ENCODE results near the gene NKX3-2.

The NKX3-2 gene

GRCh38 chr4:13534344-13535063 is 9.8 kb downstream of the NKX3-2 start:
- TF ChIP-seq JUND (IDR thresholded peaks at IDR 0.05; ENCODE audit: low read depth): no peak
- in situ Hi-C loops (cut with HindIII; ENCODE audit: low pct_unique_long_range_greater_than_20kb, low sequenced_read_pairs): no loop called here

DNA sequence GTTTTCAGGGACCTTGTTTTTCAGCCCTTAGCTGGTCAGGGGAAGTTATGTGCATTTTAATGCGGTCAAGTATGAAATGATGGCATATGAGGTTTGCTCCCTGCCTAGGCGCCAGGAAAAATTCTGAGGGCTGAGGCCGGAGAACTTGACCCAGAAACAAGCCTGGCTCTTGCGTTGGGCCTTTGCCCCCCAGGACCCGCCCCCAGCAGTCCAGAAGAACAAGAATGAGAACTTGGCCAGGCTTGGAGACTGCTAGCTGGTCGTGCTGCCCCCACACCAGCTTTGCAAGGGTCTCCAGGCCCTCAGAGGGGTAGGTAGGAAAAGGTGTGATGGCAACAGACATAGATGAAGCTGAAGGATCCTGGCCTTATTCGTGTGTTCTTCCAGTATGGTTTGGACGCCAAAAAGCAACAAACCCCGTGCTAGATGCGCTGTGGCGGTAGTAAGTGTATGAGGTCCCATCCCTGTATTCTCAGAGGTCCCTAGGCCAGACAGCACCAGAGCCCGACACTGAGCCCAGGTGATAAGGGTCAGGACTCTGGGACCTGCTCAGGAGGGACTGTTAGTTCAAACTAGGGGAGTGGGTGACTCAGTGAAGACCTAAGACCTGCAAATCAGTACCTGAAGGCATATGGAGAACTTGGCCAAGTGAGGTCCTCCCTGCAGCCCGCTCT is 10.5 kb downstream of the NKX3-2 start:
- no peak for TF ChIP-seq JUND (IDR thresholded peaks at IDR 0.05; ENCODE audit: low read depth)
- no peak for DNase-seq (ENCODE audit: low read depth in 1 of 2, low spot score in 1 of 2)

More at GRCh38 chr4:13534344-13535063, 9.8 kb downstream of the NKX3-2 start:
- no peak for DNase-seq (ENCODE audit: low read depth in 1 of 2, low spot score in 1 of 2)

GRCh38 chr4:13531625-13531998 is 12.7 kb downstream of the NKX3-2 start:
- in situ Hi-C loops (cut with HindIII; ENCODE audit: low pct_unique_long_range_greater_than_20kb, low sequenced_read_pairs): no loop called here
- no peak for TF ChIP-seq JUND (IDR thresholded peaks at IDR 0.05; ENCODE audit: low read depth)

More for the DNA sequence above, 10.5 kb downstream of the NKX3-2 start:
- in situ Hi-C loops (cut with HindIII; ENCODE audit: low pct_unique_long_range_greater_than_20kb, low sequenced_read_pairs): no loop called here

GRCh38 chr4:13530823-13531624 is 13.3 kb downstream of the NKX3-2 start:
- no peak for TF ChIP-seq JUND (IDR thresholded peaks at IDR 0.05; ENCODE audit: low read depth)
- in situ Hi-C loops (cut with HindIII; ENCODE audit: low pct_unique_long_range_greater_than_20kb, low sequenced_read_pairs): no loop called here
- no peak for DNase-seq (ENCODE audit: low read depth in 1 of 2, low spot score in 1 of 2)

More at GRCh38 chr4:13531625-13531998, 12.7 kb downstream of the NKX3-2 start:
- DNase-seq (ENCODE audit: low read depth in 1 of 2, low spot score in 1 of 2): no peak

GRCh38 chr4:13529128-13529919 is 15.0 kb downstream of the NKX3-2 start:
- in situ Hi-C loops (cut with HindIII; ENCODE audit: low pct_unique_long_range_greater_than_20kb, low sequenced_read_pairs): no loop called here
- DNase-seq (ENCODE audit: low read depth in 1 of 2, low spot score in 1 of 2): no peak
- TF ChIP-seq JUND (IDR thresholded peaks at IDR 0.05; ENCODE audit: low read depth): no peak

DNA sequence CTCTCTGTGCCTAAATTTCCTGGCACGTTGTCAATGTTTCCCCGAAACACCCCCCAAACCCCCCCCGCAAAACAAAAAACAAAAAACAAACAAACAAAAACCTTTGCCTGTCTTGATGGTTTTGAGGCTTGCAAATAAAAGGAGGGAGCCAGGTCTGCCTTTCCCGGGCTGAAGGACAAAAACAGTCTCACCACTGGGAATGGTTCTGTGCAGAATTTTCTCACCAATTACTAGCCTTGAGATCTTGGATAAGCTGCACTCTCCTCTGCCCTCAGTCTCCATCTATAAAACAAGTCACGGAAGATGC is 15.5 kb downstream of the NKX3-2 start:
- no peak for DNase-seq (ENCODE audit: low read depth in 1 of 2, low spot score in 1 of 2)
- in situ Hi-C loops (cut with HindIII; ENCODE audit: low pct_unique_long_range_greater_than_20kb, low sequenced_read_pairs): no loop called here
- TF ChIP-seq JUND (IDR thresholded peaks at IDR 0.05; ENCODE audit: low read depth): no peak

DNA sequence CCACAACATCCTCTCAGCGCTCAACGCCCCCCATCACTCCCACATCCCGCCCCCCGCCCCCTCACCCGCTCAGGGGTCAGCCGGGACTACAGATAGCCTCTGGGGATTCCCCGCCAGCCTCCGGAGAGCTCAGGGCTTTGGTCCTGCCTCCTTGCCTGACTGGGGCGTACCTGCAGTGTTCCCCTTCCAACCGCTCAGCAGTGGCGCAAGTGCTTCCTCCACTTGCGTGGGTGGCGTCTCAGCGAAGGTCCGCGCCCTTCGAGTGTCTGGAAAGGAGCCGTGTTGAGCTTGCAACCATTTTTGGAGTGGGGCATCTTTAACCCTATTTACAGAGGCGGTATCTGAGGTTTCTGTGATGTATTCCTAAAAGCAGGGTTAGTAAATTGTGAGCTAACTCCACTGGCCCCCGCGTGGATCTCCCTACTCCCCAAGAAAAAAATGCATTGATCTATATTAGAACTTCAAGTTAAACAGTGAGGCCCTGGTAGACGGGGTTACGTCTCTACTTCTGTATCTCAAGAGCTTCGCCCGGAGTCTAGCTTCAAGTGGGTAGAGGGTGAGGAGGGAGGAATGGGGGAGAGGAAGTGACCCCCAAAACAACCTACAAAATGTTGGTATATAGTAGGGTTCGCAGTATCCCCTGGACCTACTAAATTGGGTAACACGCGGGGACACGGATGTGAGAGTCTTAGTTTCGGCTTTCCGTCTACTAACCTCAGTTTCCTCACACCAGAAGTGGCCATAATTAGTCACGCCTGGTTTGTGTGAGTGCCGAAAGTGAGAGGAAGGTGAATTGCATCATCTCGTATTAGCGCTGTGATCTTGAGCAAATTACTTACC is 16.1 kb downstream of the NKX3-2 start:
- in situ Hi-C loops (cut with HindIII; ENCODE audit: low pct_unique_long_range_greater_than_20kb, low sequenced_read_pairs): no loop called here
- no peak for TF ChIP-seq JUND (IDR thresholded peaks at IDR 0.05; ENCODE audit: low read depth)
- no peak for DNase-seq (ENCODE audit: low read depth in 1 of 2, low spot score in 1 of 2)

DNA sequence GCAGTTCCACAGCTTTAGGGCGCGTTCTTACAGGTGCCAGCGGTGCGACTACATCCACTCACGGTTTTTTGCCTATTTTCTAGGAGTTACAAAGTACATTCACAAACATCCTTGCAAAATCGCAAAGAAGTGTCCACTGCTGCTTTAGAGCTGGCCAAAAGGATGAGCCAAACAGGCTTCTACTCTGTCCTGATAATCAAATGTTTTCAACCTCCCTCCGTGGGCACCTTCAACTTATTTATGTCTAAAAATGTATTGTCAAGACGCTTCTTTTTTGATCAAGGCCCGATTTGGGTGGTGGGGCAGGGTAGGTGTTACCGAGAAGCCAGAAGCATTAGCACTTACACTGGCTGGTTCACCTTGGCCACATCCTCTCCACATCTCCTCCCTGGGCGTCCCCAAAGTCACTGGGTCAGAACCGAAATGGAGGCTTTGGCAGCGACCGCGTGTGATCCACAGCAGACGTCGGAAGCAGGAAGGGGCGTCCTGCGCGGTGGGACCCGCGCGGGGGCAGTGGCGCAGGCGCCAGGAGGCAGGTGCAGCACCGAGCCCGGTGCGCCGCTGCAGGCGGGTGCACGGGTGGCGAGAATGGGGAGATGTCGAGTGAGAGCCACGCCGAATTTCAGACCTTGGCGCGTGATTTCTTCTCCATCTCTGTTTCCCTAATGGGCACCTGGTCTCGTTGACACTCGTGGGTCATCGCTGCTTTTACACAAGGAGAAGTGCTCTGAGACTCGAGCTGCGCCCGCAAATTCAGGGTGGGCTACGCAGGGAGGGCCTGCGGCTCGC is 16.9 kb downstream of the NKX3-2 start:
- TF ChIP-seq JUND (IDR thresholded peaks at IDR 0.05; ENCODE audit: low read depth): no peak
- in situ Hi-C loops (cut with HindIII; ENCODE audit: low pct_unique_long_range_greater_than_20kb, low sequenced_read_pairs): no loop called here
- no peak for DNase-seq (ENCODE audit: low read depth in 1 of 2, low spot score in 1 of 2)

- no peak for DNase-seq (ENCODE audit: low read depth in 1 of 2, low spot score in 1 of 2)
- in situ Hi-C loops (cut with HindIII; ENCODE audit: low pct_unique_long_range_greater_than_20kb, low sequenced_read_pairs): no loop called here
- TF ChIP-seq JUND (IDR thresholded peaks at IDR 0.05; ENCODE audit: low read depth): no peak
These were observed 17.6 kb downstream of the NKX3-2 start for GRCh38 chr4:13526658-13527057.

- in situ Hi-C loops (cut with HindIII; ENCODE audit: low pct_unique_long_range_greater_than_20kb, low sequenced_read_pairs): no loop called here
- TF ChIP-seq JUND (IDR thresholded peaks at IDR 0.05; ENCODE audit: low read depth): no peak
- no peak for DNase-seq (ENCODE audit: low read depth in 1 of 2, low spot score in 1 of 2)
These were observed 18.6 kb downstream of the NKX3-2 start for GRCh38 chr4:13525606-13526281.
